Measurements from ENCODE around the gene RAB3IL1. TPM values are rescaled to one million over a fixed set of nuclear protein-coding genes. Genes with fewer than 3 reads are reported as not detected.
"Not testable (repeated sequence)": the region's sequence is repeated elsewhere in the genome, so short reads cannot be mapped to it uniquely, and the experiment has no call there.

Gene RAB3IL1
- total RNA-seq, 1 donor from 2014 or later = 10.8 TPM

- DNase-seq (no peak), ATAC-seq (ENCODE audit: poor library complexity) (no peak)
- intact Hi-C loops (cut with DNase I) = no loop called here
Observed at GRCh38 chr11:61895718-61896059, 21.7 kb downstream of the RAB3IL1 start.

GRCh38 chr11:61895046-61895717, 22.2 kb downstream of the RAB3IL1 start:
- ATAC-seq (ENCODE audit: poor library complexity) (no peak), DNase-seq (no peak)
- intact Hi-C loops (cut with DNase I) = no loop called here

GRCh38 chr11:61893981-61894380, 23.4 kb downstream of the RAB3IL1 start:
- no peak for ATAC-seq (ENCODE audit: poor library complexity)
- no peak for DNase-seq
- intact Hi-C loops (cut with DNase I) = loop anchor here (5.0 kb wide), 1 partner anchor 97 kb away; no protein-coding TSS in a partner anchor

- ATAC-seq (ENCODE audit: poor library complexity) = peak; percentile 1
- no peak for DNase-seq
- intact Hi-C loops (cut with DNase I) = loop anchor here (5.0 kb wide), 1 partner anchor 95 kb away; no protein-coding TSS in a partner anchor
Observed at GRCh38 chr11:61892085-61892370, 25.3 kb downstream of the RAB3IL1 start.

GRCh38 chr11:61891331-61892084, 25.9 kb downstream of the RAB3IL1 start, which contains the start of gene FADS3:
FADS3 (minus strand) TSS chr11:61891545; CDS start chr11:61891381, 164 bp downstream.
- DNase-seq (peak; percentile 94), ATAC-seq (ENCODE audit: poor library complexity) (peak; percentile 91)
- intact Hi-C loops (cut with DNase I) = loop anchor here (5.0 kb wide), 1 partner anchor 94 kb away; no protein-coding TSS in a partner anchor

- ATAC-seq (ENCODE audit: poor library complexity) = peak; percentile 5
- intact Hi-C loops (cut with DNase I) = loop anchor here (5.0 kb wide), 1 partner anchor 93 kb away; no protein-coding TSS in a partner anchor
- DNase-seq = peak; percentile 70
Observed at GRCh38 chr11:61890529-61891330, 26.6 kb downstream of the RAB3IL1 start.

- ATAC-seq (ENCODE audit: poor library complexity) (no peak), DNase-seq (no peak)
- intact Hi-C loops (cut with DNase I) = loop anchor here (5.0 kb wide), 2 partner anchors 73 to 93 kb away; partner anchors contain the start of gene FADS1
Observed at GRCh38 chr11:61889831-61890230, 27.5 kb downstream of the RAB3IL1 start.

- ATAC-seq (ENCODE audit: poor library complexity) (no peak), DNase-seq (no peak)
- intact Hi-C loops (cut with DNase I) = loop anchor here (5.0 kb wide), 1 partner anchor 71 kb away; the partner anchor contains the start of gene FADS1
Observed at GRCh38 chr11:61888590-61888989, 28.8 kb downstream of the RAB3IL1 start.

- ATAC-seq (ENCODE audit: poor library complexity) (peak; percentile 74), DNase-seq (peak; percentile 93)
- intact Hi-C loops (cut with DNase I) = loop anchor here (5.0 kb wide), 1 partner anchor 71 kb away; the partner anchor contains the start of gene FADS1
Observed at GRCh38 chr11:61887839-61888494, 29.4 kb downstream of the RAB3IL1 start.

GRCh38 chr11:61886643-61887042, 30.7 kb downstream of the RAB3IL1 start:
- ATAC-seq (ENCODE audit: poor library complexity) = no peak
- intact Hi-C loops (cut with DNase I) = loop anchor here (5.0 kb wide), 1 partner anchor 69 kb away; the partner anchor contains the start of gene FADS1
- DNase-seq = no peak

GRCh38 chr11:61885784-61886580, 31.4 kb downstream of the RAB3IL1 start:
- intact Hi-C loops (cut with DNase I) = loop anchor here (5.0 kb wide), 1 partner anchor 69 kb away; the partner anchor contains the start of gene FADS1
- DNase-seq (no peak), ATAC-seq (ENCODE audit: poor library complexity) (no peak)

GRCh38 chr11:61885166-61885778, 32.1 kb downstream of the RAB3IL1 start:
- no peak for DNase-seq
- ATAC-seq (ENCODE audit: poor library complexity) = no peak
- intact Hi-C loops (cut with DNase I) = loop anchor here (5.0 kb wide), 1 partner anchor 68 kb away; the partner anchor contains the start of gene FADS1

GRCh38 chr11:61883947-61884346, 33.4 kb downstream of the RAB3IL1 start:
- intact Hi-C loops (cut with DNase I) = no loop called here
- DNase-seq (no peak), ATAC-seq (ENCODE audit: poor library complexity) (no peak)

- intact Hi-C loops (cut with DNase I) = no loop called here
- DNase-seq (no peak), ATAC-seq (ENCODE audit: poor library complexity) (no peak)
Observed at GRCh38 chr11:61883327-61883726, 34.0 kb downstream of the RAB3IL1 start.

- DNase-seq (no peak), ATAC-seq (ENCODE audit: poor library complexity) (no peak)
- intact Hi-C loops (cut with DNase I) = no loop called here
Observed at GRCh38 chr11:61882879-61883278, 34.5 kb downstream of the RAB3IL1 start.

GRCh38 chr11:61882267-61882666, 35.1 kb downstream of the RAB3IL1 start:
- ATAC-seq (ENCODE audit: poor library complexity); DNase-seq; intact Hi-C loops (cut with DNase I): not testable (repeated sequence)

GRCh38 chr11:61881397-61881796, 36.0 kb downstream of the RAB3IL1 start:
- intact Hi-C loops (cut with DNase I) = no loop called here
- ATAC-seq (ENCODE audit: poor library complexity) (peak; percentile 21), DNase-seq (no peak)

All from Right ventricle myocardium superior (tissue), 1 donor.